DOHH2 (cell line): ENCODE measurements around the gene CHN2.

ENCODE experiments used
- CTCF ChIP-seq: fragments of 200-600 bp; sonication (generic); IDR thresholded peaks from one replicate; pipeline ENCODE4 v1.5.1; 2014; ENCODE audit warnings: antibody characterized with exemption, mild to moderate bottlenecking, low read depth, low read length; ENCODE audit not compliant: poor library complexity, severe bottlenecking
- EZH2phosphoT487 ChIP-seq: fragments of 200-600 bp; sonication (generic); IDR thresholded peaks from 2 replicates; pipeline ENCODE4 v1.6.1; 2017; ENCODE audit warnings: borderline replicate concordance, mild to moderate bottlenecking, antibody characterized with exemption, low read length, moderate library complexity, mixed read lengths

- TF ChIP-seq CTCF, result no peak
- TF ChIP-seq EZH2phosphoT487, result no peak
Measured at GRCh38 chr7:29397398-29397797, 202.8 kb downstream of the CHN2 start.
